ENCODE measurements around the gene ART5. TPM values are rescaled to one million over a fixed set of nuclear protein-coding genes. Genes with fewer than 3 reads are reported as not detected.

The ART5 gene
- total and polyA plus RNA-seq, 9 of the 15 experiments (the other 6 are each of a cell fraction or from before 2014, with no cell fraction given): 0.08 to 0.59 (median 0.33) TPM

DNA sequence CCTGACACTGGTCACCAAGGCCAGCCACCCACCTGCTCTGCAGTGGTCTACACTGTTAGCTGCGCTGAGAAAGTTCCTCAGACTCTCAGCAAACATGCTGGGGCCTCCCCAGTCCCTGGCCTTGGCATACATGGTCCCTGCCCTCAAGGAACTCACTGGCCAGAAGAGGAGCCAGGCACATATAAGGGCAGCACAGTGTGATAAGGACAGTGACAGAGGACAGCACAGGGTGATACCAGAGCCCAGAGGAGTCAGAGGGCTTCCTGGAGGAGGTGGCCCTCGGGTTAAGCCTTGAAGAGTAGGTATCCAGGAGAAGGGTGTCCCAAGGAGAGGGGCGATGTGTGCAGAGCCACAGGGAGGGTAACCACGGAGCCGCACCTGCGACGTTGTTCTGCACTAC lies 3.8 kb upstream of the ART5 start:
- H3K79me2 ChIP-seq (ENCODE audit: control insufficient read depth, insufficient read depth, low read length): no peaks in the 10 kb centered on the region
- no peak for DNase-seq (ENCODE audit: extremely low read depth in 1 of 4, low spot score in 3 of 4)
- POLR2A ChIA-PET: interaction anchor here (0.6 kb wide), 2 partner anchors 172 to 499 kb away, joined by 3 read pairs; no protein-coding TSS in a partner anchor
- peaks cover 21 to 29% of the 10 kb centered on the region in 2 experiments; a peak in 4 of 5 replicates for H3K4me1 ChIP-seq (replicated peaks in 1 of 2; ENCODE audit: control insufficient read depth in 2 of 2, insufficient read depth in 2 of 2, low read length in 2 of 2)
- no peak overlapping the region; the same call in 1 of the 2 replicates for H3K4me2 ChIP-seq (ENCODE audit: insufficient read depth, low read length)
- in situ Hi-C loops (cut with MboI) (loop anchor here (5.0 kb wide), 1 partner anchor 1517 kb away; no protein-coding TSS in a partner anchor), intact Hi-C loops (cut with micrococcal nuclease) (no loop called here)
- FAIRE-seq: no peak
- peak overlapping the region in 1 of 2 experiments; percentile 42; a peak in 1 of 4 replicates for H3K9ac ChIP-seq (ENCODE audit: insufficient read depth in 1 of 2, low read depth in 2 of 2, low read length in 2 of 2)
- H3K4me3 ChIP-seq: no peak overlapping the region
- no peak overlapping the region for H2AFZ ChIP-seq (ENCODE audit: low read depth, low read length)
- peaks cover 3% of the 10 kb centered on the region; the same call in 1 of the 2 replicates for H3K9me3 ChIP-seq (replicated peaks; ENCODE audit: control insufficient read depth, insufficient read depth, low read depth, low read length)
- H3K36me3 ChIP-seq (ENCODE audit: control insufficient read depth, insufficient read depth, low read length): no peaks in the 10 kb centered on the region
- WGBS (ENCODE audit: insufficient coverage, low coverage, missing lambda C conversion rate): 18% methylated on average over 6 of the region's 7 CpGs
- no peak overlapping the region for H3K27ac ChIP-seq (ENCODE audit: extremely low read depth, low read depth, low read length)
- CTCF ChIA-PET (ENCODE audit: low intra/inter-chr PET ratio): no interaction called here
- H3K9me1 ChIP-seq (ENCODE audit: control insufficient read depth, insufficient read depth, low read length): no peaks in the 10 kb centered on the region
- ATAC-seq: no peak
- TF ChIP-seq, protein P1, sequence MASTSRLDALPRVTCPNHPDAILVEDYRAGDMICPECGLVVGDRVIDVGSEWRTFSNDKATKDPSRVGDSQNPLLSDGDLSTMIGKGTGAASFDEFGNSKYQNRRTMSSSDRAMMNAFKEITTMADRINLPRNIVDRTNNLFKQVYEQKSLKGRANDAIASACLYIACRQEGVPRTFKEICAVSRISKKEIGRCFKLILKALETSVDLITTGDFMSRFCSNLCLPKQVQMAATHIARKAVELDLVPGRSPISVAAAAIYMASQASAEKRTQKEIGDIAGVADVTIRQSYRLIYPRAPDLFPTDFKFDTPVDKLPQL (IDR thresholded peaks at IDR 0.05; ENCODE audit: extremely low read depth, insufficient read length): no peak
- TF ChIP-seq PYGO2 (tag; IDR thresholded peaks at IDR 0.05) (no peak), HCFC1 (IDR thresholded peaks at IDR 0.05; ENCODE audit: low read depth, low read length) (no peak), ZFP36 (IDR thresholded peaks at IDR 0.05; ENCODE audit: low read depth, low read length, partially characterized antibody) (peak; percentile 84), RBFOX2 (IDR thresholded peaks at IDR 0.05; ENCODE audit: low read depth, low read length) (no peak), BCOR (IDR thresholded peaks at IDR 0.05) (0 out of 2 replicates have a peak, but pooled peaks have one; percentile 11), HDAC1 (IDR thresholded peaks at IDR 0.05) (no peak), CEBPB (tag; IDR thresholded peaks at IDR 0.05) (no peak), ZNF282 (CRISPR knock-in tag; IDR thresholded peaks at IDR 0.05) (no peak)
- TF ChIP-seq, protein P2, sequence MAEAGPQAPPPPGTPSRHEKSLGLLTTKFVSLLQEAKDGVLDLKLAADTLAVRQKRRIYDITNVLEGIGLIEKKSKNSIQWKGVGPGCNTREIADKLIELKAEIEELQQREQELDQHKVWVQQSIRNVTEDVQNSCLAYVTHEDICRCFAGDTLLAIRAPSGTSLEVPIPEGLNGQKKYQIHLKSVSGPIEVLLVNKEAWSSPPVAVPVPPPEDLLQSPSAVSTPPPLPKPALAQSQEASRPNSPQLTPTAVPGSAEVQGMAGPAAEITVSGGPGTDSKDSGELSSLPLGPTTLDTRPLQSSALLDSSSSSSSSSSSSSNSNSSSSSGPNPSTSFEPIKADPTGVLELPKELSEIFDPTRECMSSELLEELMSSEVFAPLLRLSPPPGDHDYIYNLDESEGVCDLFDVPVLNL (CRISPR knock-in tag; IDR thresholded peaks at IDR 0.05; ENCODE audit: low read depth): no peak
- BruUV-seq (replicated peaks): no TSS peak
- H4K20me1 ChIP-seq (replicated peaks; ENCODE audit: control insufficient read depth, insufficient read depth, low read length): no peaks in the 10 kb centered on the region
- no peaks in the 10 kb centered on the region for H3K27me3 ChIP-seq (ENCODE audit: control insufficient read depth in 2 of 2, insufficient read depth in 2 of 2, low read length in 2 of 2)
